Erythroblast (primary cell): ENCODE measurements around the gene THBS4.

Experiments used
- GATA1 ChIP-seq: IDR thresholded peaks from 2 replicates; pipeline ENCODE4 v1.6.1; 2011; ENCODE audit warnings: low read depth, mild to moderate bottlenecking, control low read depth, low read length, moderate library complexity
- POLR2A ChIP-seq: IDR thresholded peaks from 2 replicates; pipeline ENCODE4 v1.6.1; 2011; ENCODE audit warnings: mild to moderate bottlenecking, low read length

- no peak for TF ChIP-seq POLR2A
- TF ChIP-seq GATA1: no peak
These were observed 691 bp downstream of the THBS4 start for GRCh38 chr5:80035839-80036238.
